ENCODE measurements around the gene ZIC1. TPM values are rescaled to one million over a fixed set of nuclear protein-coding genes. Genes with fewer than 3 reads are reported as not detected.
A peak's percentile ranks its signal among the peaks of the same experiment; 100 is the strongest.

The ZIC1 gene
- total RNA-seq, 1 donor from 2014 or later: 12.8 TPM

GRCh38 chr3:147416931-147417330, 7.8 kb downstream of the ZIC1 start:
- peaks cover 8% of the 10 kb centered on the region for H3K36me3 Mint-ChIP-seq (ENCODE audit: low read depth)
- H3K27me3 Mint-ChIP-seq (ENCODE audit: low read depth): peaks cover 50% of the 10 kb centered on the region
- peaks cover 46% of the 10 kb centered on the region for H3K4me1 Mint-ChIP-seq (ENCODE audit: low read depth)
- H3K27ac Mint-ChIP-seq (ENCODE audit: unreplicated experiment): no peak overlapping the region
- H3K9me3 Mint-ChIP-seq (ENCODE audit: low read depth): no peaks in the 10 kb centered on the region
- DNase-seq (ENCODE audit: low spot score): no peak
- no peak overlapping the region for H3K4me3 Mint-ChIP-seq (ENCODE audit: unreplicated experiment)
- no peak for TF ChIP-seq CTCF (IDR thresholded peaks at IDR 0.05)

GRCh38 chr3:147417551-147418295, 8.6 kb downstream of the ZIC1 start:
- Mint-ChIP-seq H3K9me3 (ENCODE audit: low read depth) (no peaks in the 10 kb centered on the region), H3K27ac (ENCODE audit: unreplicated experiment) (no peak overlapping the region), H3K4me1 (ENCODE audit: low read depth) (peaks cover 47% of the 10 kb centered on the region), H3K4me3 (ENCODE audit: unreplicated experiment) (no peak overlapping the region), H3K36me3 (ENCODE audit: low read depth) (peaks cover 5% of the 10 kb centered on the region), H3K27me3 (ENCODE audit: low read depth) (peaks cover 55% of the 10 kb centered on the region)
- TF ChIP-seq CTCF (IDR thresholded peaks at IDR 0.05): no peak
- DNase-seq (ENCODE audit: low spot score): no peak

- DNase-seq (ENCODE audit: low spot score): no peak
- Mint-ChIP-seq H3K9me3 (ENCODE audit: low read depth) (no peaks in the 10 kb centered on the region), H3K36me3 (ENCODE audit: low read depth) (peaks cover 3% of the 10 kb centered on the region), H3K4me1 (ENCODE audit: low read depth) (peaks cover 48% of the 10 kb centered on the region), H3K27ac (ENCODE audit: unreplicated experiment) (no peak overlapping the region), H3K4me3 (ENCODE audit: unreplicated experiment) (peak overlapping the region; percentile 69), H3K27me3 (ENCODE audit: low read depth) (peaks cover 56% of the 10 kb centered on the region)
- TF ChIP-seq CTCF (IDR thresholded peaks at IDR 0.05): no peak
Observed at GRCh38 chr3:147418371-147418781, 9.2 kb downstream of the ZIC1 start.

- Mint-ChIP-seq H3K27me3 (ENCODE audit: low read depth) (peaks cover 60% of the 10 kb centered on the region), H3K4me1 (ENCODE audit: low read depth) (peaks cover 48% of the 10 kb centered on the region), H3K4me3 (ENCODE audit: unreplicated experiment) (peak overlapping the region; percentile 69), H3K9me3 (ENCODE audit: low read depth) (no peaks in the 10 kb centered on the region), H3K36me3 (ENCODE audit: low read depth) (peaks cover 2% of the 10 kb centered on the region), H3K27ac (ENCODE audit: unreplicated experiment) (peak overlapping the region; percentile 51)
- TF ChIP-seq CTCF (IDR thresholded peaks at IDR 0.05): peak; percentile 17
- DNase-seq (ENCODE audit: low spot score): peak; percentile 96
Observed at GRCh38 chr3:147418808-147419701, 9.9 kb downstream of the ZIC1 start.

DNA sequence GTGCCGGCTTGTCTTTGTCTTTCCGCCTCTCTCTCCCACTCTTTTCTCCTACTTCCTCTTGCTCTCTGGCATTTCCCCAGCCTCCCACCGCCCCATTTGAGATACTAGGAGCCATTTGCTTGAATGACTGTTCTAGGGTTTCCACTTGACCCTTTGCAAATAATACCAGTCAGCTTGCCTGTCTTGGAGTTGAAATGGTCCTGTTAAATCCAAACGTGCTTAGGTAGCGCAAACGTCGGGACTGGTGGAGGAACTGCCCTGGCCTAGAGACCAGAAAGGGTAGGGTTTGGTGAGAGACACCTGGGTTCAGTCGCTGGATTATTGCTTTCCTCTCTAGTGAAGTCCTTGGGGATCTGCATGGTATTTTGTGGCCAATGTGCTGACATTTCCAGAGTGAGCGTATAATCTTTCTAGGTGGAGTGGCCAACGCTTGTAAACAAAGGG, 10.6 kb downstream of the ZIC1 start:
- Mint-ChIP-seq H3K27ac (ENCODE audit: unreplicated experiment) (peak overlapping the region; percentile 29), H3K9me3 (ENCODE audit: low read depth) (no peaks in the 10 kb centered on the region), H3K4me1 (ENCODE audit: low read depth) (peaks cover 41% of the 10 kb centered on the region), H3K36me3 (ENCODE audit: low read depth) (peaks cover 2% of the 10 kb centered on the region), H3K27me3 (ENCODE audit: low read depth) (peaks cover 54% of the 10 kb centered on the region), H3K4me3 (ENCODE audit: unreplicated experiment) (peak overlapping the region; percentile 69)
- no peak for DNase-seq (ENCODE audit: low spot score)
- TF ChIP-seq CTCF (IDR thresholded peaks at IDR 0.05): no peak
